K562 (cell line): ENCODE results near the gene YBX2. TPM values are rescaled to one million over a fixed set of nuclear protein-coding genes. Genes with fewer than 3 reads are reported as not detected.

Experiments
- ATAC-seq: fragments of 200-7000 bp; cut with Tn5 transposase; 3 replicates; pipeline ENCODE4 v1.9.1; 2020; ENCODE audit warnings: moderate library complexity
- BruUV-seq: library from RNA; stranded (reverse); fragments of 400-500 nt; replicated peaks from 2 replicates; lab custom pipeline; 2021; lab: Mats Ljungman, UMichigan
- CTCF ChIA-PET: fragments of 300-600 bp; formaldehyde crosslinking; extraction: SDS; loops from one replicate; lab custom pipeline; 2021; ENCODE audit warnings: low intra/inter-chr PET ratio; lab: Yijun Ruan, JAX
- POLR2A ChIA-PET: fragments of 300-600, 350-650 bp; sonication (Branson Sonifier 250); formaldehyde crosslinking; extraction: SDS; loops from one replicate; lab custom pipeline; 2021; ENCODE audit warnings: antibody characterized with exemption, inconsistent platforms; lab: Yijun Ruan, JAX
- DNase-seq, 4 experiments: peaks; one replicate each; pipeline versions ENCODE4 v3.0.0 to v3.0.0-alpha.2; 2011 to 2018; ENCODE audit warnings: low spot score in 3 of 4, mixed read lengths in 3 of 4; ENCODE audit errors: extremely low read depth in 1 of 4
- FAIRE-seq: peaks from 2 replicates; lab custom pipeline; 2011; peaks lifted over from hg19 to GRCh38; lab: Jason Lieb, UNC
- H2AFZ ChIP-seq: 2 replicates; pipeline ENCODE4 v1.6.0; 2011; ENCODE audit warnings: low read depth, low read length, control low read depth, inconsistent platforms
- H3K27ac ChIP-seq: fragments of 200-600 bp; 3 replicates; pipeline ENCODE4 v1.8.0; 2011; ENCODE audit warnings: low read depth, mild to moderate bottlenecking, control low read depth, inconsistent platforms, low read length, moderate library complexity, mixed read lengths; ENCODE audit errors: extremely low read depth
- H3K27me3 ChIP-seq, 2 experiments: fragments of 300-600 bp in 1 of 2; 2 replicates in 1 of 2; 3 replicates in 1 of 2; pipeline versions ENCODE4 v1.6.0 to v1.8.0; 2011; ENCODE audit warnings: inconsistent platforms in 2 of 2, low read length in 2 of 2, mild to moderate bottlenecking in 1 of 2, mixed read lengths in 1 of 2, moderate library complexity in 1 of 2; ENCODE audit not compliant: control insufficient read depth in 2 of 2, insufficient read depth in 2 of 2
- H3K36me3 ChIP-seq: fragments of 300-600 bp; 3 replicates; pipeline ENCODE4 v1.8.0; 2011; ENCODE audit warnings: mild to moderate bottlenecking, low read length, inconsistent platforms; ENCODE audit not compliant: control insufficient read depth, insufficient read depth
- H3K4me1 ChIP-seq, 2 experiments: fragments of 200-600 bp in 1 of 2; replicated peaks in 1 of 2; 2 replicates in 1 of 2; 3 replicates in 1 of 2; pipeline versions ENCODE4 v1.5.1 to v1.8.0; 2011; ENCODE audit warnings: inconsistent platforms in 2 of 2, low read length in 2 of 2, mild to moderate bottlenecking in 1 of 2, mixed read lengths in 1 of 2, moderate library complexity in 1 of 2; ENCODE audit not compliant: control insufficient read depth in 2 of 2, insufficient read depth in 2 of 2
- H3K4me2 ChIP-seq: 2 replicates; pipeline ENCODE4 v1.6.1; 2011; ENCODE audit warnings: low read length, control low read depth, inconsistent platforms, mixed read lengths; ENCODE audit not compliant: insufficient read depth
- H3K4me3 ChIP-seq: fragments of 200-600 bp; sonication (generic), shearing (Covaris generic); 2 replicates; pipeline ENCODE4 v1.5.1; 2016; ENCODE audit warnings: control low read depth, inconsistent platforms
- H3K79me2 ChIP-seq: fragments of 200-600 bp; 3 replicates; pipeline ENCODE4 v1.8.0; 2011; ENCODE audit warnings: low read length, inconsistent platforms; ENCODE audit not compliant: control insufficient read depth, insufficient read depth
- H3K9ac ChIP-seq, 2 experiments: 2 replicates each; pipeline versions ENCODE4 v1.6.0 to v1.6.1; 2011; ENCODE audit warnings: low read depth in 2 of 2, low read length in 2 of 2, control low read depth in 1 of 2, inconsistent platforms in 1 of 2, mild to moderate bottlenecking in 1 of 2, mixed read lengths in 1 of 2; ENCODE audit not compliant: insufficient read depth in 1 of 2
- H3K9me1 ChIP-seq: one replicate; pipeline ENCODE4 v1.6.0; 2011; ENCODE audit warnings: inconsistent platforms, mild to moderate bottlenecking, low read length, moderate library complexity; ENCODE audit not compliant: control insufficient read depth, insufficient read depth
- H3K9me3 ChIP-seq: replicated peaks from 2 replicates; pipeline ENCODE4 v1.5.1; 2011; ENCODE audit warnings: low read depth, low read length, inconsistent platforms; ENCODE audit not compliant: control insufficient read depth, insufficient read depth
- H4K20me1 ChIP-seq: replicated peaks from 2 replicates; pipeline ENCODE4 v1.6.1; 2011; ENCODE audit warnings: low read length, inconsistent platforms, mixed read lengths; ENCODE audit not compliant: control insufficient read depth, insufficient read depth
- EP400 ChIP-seq: fragments of 450-650 bp; IDR thresholded peaks from 2 replicates; pipeline ENCODE4 v1.6.1; 2017; ENCODE audit warnings: antibody characterized with exemption, mild to moderate bottlenecking, moderate library complexity
- GABPB1 ChIP-seq: sonication (generic); formaldehyde crosslinking; IDR thresholded peaks from 2 replicates; pipeline ENCODE4 v1.8.0; 2022; ENCODE audit warnings: mild to moderate bottlenecking, missing genetic modification reagents
- HNRNPLL ChIP-seq: fragments of 200-400 bp; formaldehyde crosslinking; IDR thresholded peaks from 2 replicates; pipeline ENCODE4 v1.6.1; 2017; ENCODE audit warnings: low read length, low read depth, mild to moderate bottlenecking; ENCODE audit not compliant: poor library complexity, severe bottlenecking
- NR2C1 ChIP-seq, 2 experiments: fragments of 450-650 bp; IDR thresholded peaks; 2 replicates each; pipeline ENCODE4 v1.6.1; 2017; ENCODE audit warnings: mild to moderate bottlenecking in 2 of 2, antibody characterized with exemption in 1 of 2, inconsistent platforms in 1 of 2, missing compliant biosample characterization in 1 of 2, missing genetic modification characterization in 1 of 2
- NRF1 ChIP-seq, 2 experiments: fragments of 450-650 bp; IDR thresholded peaks in 1 of 2; conservative IDR thresholded peaks in 1 of 2; 2 replicates each; pipeline ENCODE4 v1.6.1; 2014; ENCODE audit warnings: mild to moderate bottlenecking in 2 of 2
- RBFOX2 ChIP-seq: fragments of 200-400 bp; formaldehyde crosslinking; IDR thresholded peaks from 2 replicates; pipeline ENCODE4 v1.6.1; 2017; ENCODE audit warnings: low read depth, mild to moderate bottlenecking, low read length, moderate library complexity
- SAP30 ChIP-seq: fragments of 200-600 bp; sonication (generic); IDR thresholded peaks from 2 replicates; pipeline ENCODE4 v1.6.1; 2012; ENCODE audit warnings: borderline replicate concordance, low read depth, mild to moderate bottlenecking, moderate library complexity, low read length, control low read depth, inconsistent platforms; ENCODE audit not compliant: insufficient read depth, poor library complexity, severe bottlenecking
- SIN3A ChIP-seq, 2 experiments: fragments of 150-350 bp in 1 of 2; IDR thresholded peaks; 2 replicates each; pipeline ENCODE4 v1.6.1; 2011 to 2016; ENCODE audit warnings: borderline replicate concordance in 2 of 2, low read depth in 2 of 2, low read length in 2 of 2, mild to moderate bottlenecking in 2 of 2, moderate library complexity in 2 of 2; ENCODE audit not compliant: control insufficient read depth in 1 of 2
- TCF7L2 ChIP-seq: fragments of 150-350 bp; IDR thresholded peaks from 2 replicates; pipeline ENCODE4 v1.6.1; 2016; ENCODE audit warnings: low read depth, mild to moderate bottlenecking, low read length, moderate library complexity
- ZBTB7A ChIP-seq: IDR thresholded peaks from 2 replicates; pipeline ENCODE4 v1.6.1; 2011; ENCODE audit warnings: low read depth, mild to moderate bottlenecking, low read length, moderate library complexity, borderline replicate concordance; ENCODE audit not compliant: control insufficient read depth
- ZNF165 ChIP-seq: fragments of 250-450 bp; sonication (Bioruptor Pico); IDR thresholded peaks from 2 replicates; pipeline ENCODE4 v1.4.0; 2020; ENCODE audit warnings: borderline replicate concordance
- WGBS: fragments of 100-300 bp; shearing (Covaris generic); methylation state at CpG from one replicate; pipeline ENCODE4 v1.1.6; 2016; ENCODE audit warnings: low coverage, mixed read lengths; ENCODE audit not compliant: insufficient coverage; ENCODE audit errors: missing lambda C conversion rate; 5-methylcytosine and 5-hydroxymethylcytosine counted together
- in situ Hi-C: fragments of 300-500 bp; cut with MboI; formaldehyde crosslinking; loops from 4 replicates; pipeline ENCODE4 v1.15.0; 2018; ENCODE audit warnings: inconsistent platforms, mixed read lengths
- intact Hi-C: fragments of 100-400 bp; cut with micrococcal nuclease; formaldehyde crosslinking; loops from 2 replicates; pipeline ENCODE4 v1.14.2; 2022
- polyA plus RNA-seq, 8 experiments: library from polyadenylated mRNA; depleted of rRNA in 4 of 8; stranded (reverse) in 5 of 8; unstranded in 3 of 8; fragments of >200 nt; fragmentation: Nextera tagmentation in 2 of 8; fragmentation: Illumina TruSeq in 1 of 8; extraction: Ambion mirVana in 2 of 8; extraction: Trizol in 1 of 8; gene quantifications; 2 replicates each; pipeline versions ENCODE4 v1.2.1 to v1.2.3, GENCODE V29; 2011 to 2014; ENCODE audit warnings: inconsistent platforms in 1 of 8, missing spikeins in 1 of 8
- total RNA-seq, 7 experiments: library from RNA; depleted of rRNA in 6 of 7; stranded (reverse); fragments of >200 nt in 6 of 7; fragmentation: Illumina TruSeq in 2 of 7; extraction: Trizol in 2 of 7; gene quantifications; 2 replicates each; pipeline versions ENCODE4 v1.2.1 to v1.2.3, GENCODE V29; 2011 to 2021; ENCODE audit warnings: low replicate concordance in 1 of 7
- TF ChIP-seq, protein P1 (sequence below): sonication (generic); formaldehyde crosslinking; IDR thresholded peaks from 2 replicates; pipeline ENCODE4 v1.8.0; 2022; ENCODE audit warnings: missing genetic modification reagents, mild to moderate bottlenecking, moderate library complexity, borderline replicate concordance
- TF ChIP-seq, protein P2 (sequence below): fragments of 450-650 bp; IDR thresholded peaks from 2 replicates; pipeline ENCODE4 v1.7.1; 2018; ENCODE audit warnings: mild to moderate bottlenecking, low read depth; ENCODE audit not compliant: partially characterized antibody
- TF ChIP-seq, protein P3 (sequence below): IDR thresholded peaks from 2 replicates; pipeline ENCODE4 v1.6.1; 2012; ENCODE audit warnings: low read depth, low read length, improper control_type of control experiment, borderline replicate concordance

Gene YBX2
- total and polyA plus RNA-seq, 9 of the 15 experiments (the other 6 are each of a cell fraction or from before 2014, with no cell fraction given) = 0.03 to 0.59 (median 0.27) TPM; not detected in 6

DNA sequence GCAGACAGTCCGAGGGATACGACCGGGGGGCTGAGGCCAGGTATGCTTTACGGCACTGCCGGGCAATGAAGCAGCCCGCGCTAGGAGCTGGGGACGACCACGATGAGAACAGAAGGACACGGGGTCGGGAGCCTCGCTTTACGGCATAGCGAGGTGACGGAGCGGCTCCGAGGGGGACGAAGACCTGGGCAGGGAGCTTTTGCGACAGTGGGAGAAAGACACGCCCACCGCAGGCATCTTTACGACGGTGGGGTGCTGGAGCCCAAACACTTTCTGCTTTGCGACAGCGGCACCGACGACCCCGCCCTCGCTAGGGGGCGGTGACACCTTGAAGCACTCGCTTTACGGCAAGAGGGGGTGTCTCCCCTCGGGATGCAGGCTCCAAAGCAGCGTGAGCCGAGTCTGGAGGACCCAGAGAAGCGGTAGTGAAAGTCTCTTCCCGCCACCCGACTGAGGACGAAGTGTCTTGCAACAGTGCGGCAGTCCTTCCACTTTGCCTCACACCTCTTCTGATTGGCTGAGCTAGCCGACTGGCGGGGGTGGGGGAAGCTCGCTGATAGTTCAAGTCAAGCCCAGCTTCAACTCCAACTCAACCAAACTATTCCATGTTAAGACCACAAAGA is 35.0 kb upstream of the YBX2 start:
- Histone ChIP-seq H3K27ac (peak overlapping the region; percentile 92), H3K36me3 (peaks cover 21% of the 10 kb centered on the region; the same call in 1 of the 3 replicates), H3K9me3 (no peaks in the 10 kb centered on the region), H3K9me1 (no peaks in the 10 kb centered on the region), H3K79me2 (peaks cover 16% of the 10 kb centered on the region), H3K4me1 (peaks cover 15 to 37% of the 10 kb centered on the region in 2 experiments), H3K9ac (peak overlapping the region; percentile 91 to 99), H3K27me3 (no peaks in the 10 kb centered on the region), H4K20me1 (no peaks in the 10 kb centered on the region), H3K4me3 (peak overlapping the region; percentile 78), H2AFZ (peak overlapping the region; percentile 98), H3K4me2 (peak overlapping the region; percentile 82)
- ChIA-PET CTCF (no interaction called here), POLR2A (interaction anchor here (0.6 to 2.4 kb wide), 9 partner anchors 12 to 156 kb away, joined by 3 to 21 read pairs (median 4); partner anchors contain the start of gene GABARAP)
- BruUV-seq = no TSS peak
- intact Hi-C loops = no loop called here
- FAIRE-seq (peak; percentile 99), DNase-seq (peak; percentile 93 to 97 (median 95)), ATAC-seq (peak; percentile 83)
- under 1% methylated on average over 42 of the region's 43 CpGs for WGBS
- in situ Hi-C loops = no loop called here
- 0 out of 2 replicates have a peak, but pooled peaks have one; percentile 13 for TF ChIP-seq RBFOX2
- TF ChIP-seq GABPB1 (CRISPR knock-in tag) = peak; percentile 37; the same call in 1 of the 2 replicates
- TF ChIP-seq, protein P1, sequence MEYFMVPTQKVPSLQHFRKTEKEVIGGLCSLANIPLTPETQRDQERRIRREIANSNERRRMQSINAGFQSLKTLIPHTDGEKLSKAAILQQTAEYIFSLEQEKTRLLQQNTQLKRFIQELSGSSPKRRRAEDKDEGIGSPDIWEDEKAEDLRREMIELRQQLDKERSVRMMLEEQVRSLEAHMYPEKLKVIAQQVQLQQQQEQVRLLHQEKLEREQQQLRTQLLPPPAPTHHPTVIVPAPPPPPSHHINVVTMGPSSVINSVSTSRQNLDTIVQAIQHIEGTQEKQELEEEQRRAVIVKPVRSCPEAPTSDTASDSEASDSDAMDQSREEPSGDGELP (CRISPR knock-in tag) = peak; percentile 61; the same call in 1 of the 2 replicates
- TF ChIP-seq, protein P2, sequence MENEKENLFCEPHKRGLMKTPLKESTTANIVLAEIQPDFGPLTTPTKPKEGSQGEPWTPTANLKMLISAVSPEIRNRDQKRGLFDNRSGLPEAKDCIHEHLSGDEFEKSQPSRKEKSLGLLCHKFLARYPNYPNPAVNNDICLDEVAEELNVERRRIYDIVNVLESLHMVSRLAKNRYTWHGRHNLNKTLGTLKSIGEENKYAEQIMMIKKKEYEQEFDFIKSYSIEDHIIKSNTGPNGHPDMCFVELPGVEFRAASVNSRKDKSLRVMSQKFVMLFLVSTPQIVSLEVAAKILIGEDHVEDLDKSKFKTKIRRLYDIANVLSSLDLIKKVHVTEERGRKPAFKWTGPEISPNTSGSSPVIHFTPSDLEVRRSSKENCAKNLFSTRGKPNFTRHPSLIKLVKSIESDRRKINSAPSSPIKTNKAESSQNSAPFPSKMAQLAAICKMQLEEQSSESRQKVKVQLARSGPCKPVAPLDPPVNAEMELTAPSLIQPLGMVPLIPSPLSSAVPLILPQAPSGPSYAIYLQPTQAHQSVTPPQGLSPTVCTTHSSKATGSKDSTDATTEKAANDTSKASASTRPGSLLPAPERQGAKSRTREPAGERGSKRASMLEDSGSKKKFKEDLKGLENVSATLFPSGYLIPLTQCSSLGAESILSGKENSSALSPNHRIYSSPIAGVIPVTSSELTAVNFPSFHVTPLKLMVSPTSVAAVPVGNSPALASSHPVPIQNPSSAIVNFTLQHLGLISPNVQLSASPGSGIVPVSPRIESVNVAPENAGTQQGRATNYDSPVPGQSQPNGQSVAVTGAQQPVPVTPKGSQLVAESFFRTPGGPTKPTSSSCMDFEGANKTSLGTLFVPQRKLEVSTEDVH = peak; percentile 81
- TF ChIP-seq, protein P3, sequence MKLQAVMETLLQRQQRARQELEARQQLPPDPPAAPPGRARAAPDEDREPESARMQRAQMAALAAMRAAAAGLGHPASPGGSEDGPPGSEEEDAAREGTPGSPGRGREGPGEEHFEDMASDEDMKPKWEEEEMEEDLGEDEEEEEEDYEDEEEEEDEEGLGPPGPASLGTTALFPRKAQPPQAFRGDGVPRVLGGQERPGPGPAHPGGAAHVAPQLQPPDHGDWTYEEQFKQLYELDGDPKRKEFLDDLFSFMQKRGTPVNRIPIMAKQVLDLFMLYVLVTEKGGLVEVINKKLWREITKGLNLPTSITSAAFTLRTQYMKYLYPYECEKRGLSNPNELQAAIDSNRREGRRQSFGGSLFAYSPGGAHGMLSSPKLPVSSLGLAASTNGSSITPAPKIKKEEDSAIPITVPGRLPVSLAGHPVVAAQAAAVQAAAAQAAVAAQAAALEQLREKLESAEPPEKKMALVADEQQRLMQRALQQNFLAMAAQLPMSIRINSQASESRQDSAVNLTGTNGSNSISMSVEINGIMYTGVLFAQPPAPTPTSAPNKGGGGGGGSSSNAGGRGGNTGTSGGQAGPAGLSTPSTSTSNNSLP = no peak
- TF ChIP-seq SAP30 = peak; percentile 70
- TF ChIP-seq ZNF165 (CRISPR knock-in tag) = no peak
- TF ChIP-seq SIN3A (IDR thresholded peaks at IDR 0.05; ENCODE audit: borderline replicate concordance in 2 of 2, control insufficient read depth in 1 of 2, low read depth in 2 of 2, low read length in 2 of 2) = peak in 1 of 2 experiments; percentile 81; a peak in 1 of 4 replicates
- peak; percentile 40; the same call in 1 of the 2 replicates for TF ChIP-seq EP400
- TF ChIP-seq NR2C1 (IDR thresholded peaks at IDR 0.05) = 0 out of 2 replicates have a peak, but pooled peaks have one; percentile 23
- no peak for TF ChIP-seq NR2C1 (tag; IDR thresholded peaks at IDR 0.05)
- no peak for TF ChIP-seq TCF7L2
- TF ChIP-seq NRF1 (conservative IDR thresholded peaks at IDR 0.05 in 1 of 2, IDR thresholded peaks at IDR 0.05 in 1 of 2) = peak; percentile 65 to 77
- peak; percentile 74; the same call in 1 of the 2 replicates for TF ChIP-seq ZBTB7A
- peak; percentile 56 for TF ChIP-seq HNRNPLL
